Peyer's patch (tissue), 4 donors: ENCODE data around the gene RMND1.

Experiments
- CTCF ChIP-seq, 6 experiments: fragments of 450-650 bp in 4 of 6; fragments of 200-600 bp in 2 of 6; sonication (generic) in 1 of 6; IDR thresholded peaks; one replicate each; pipeline ENCODE4 v1.5.1; 2017 to 2019; ENCODE audit warnings: antibody characterized with exemption in 6 of 6, mild to moderate bottlenecking in 3 of 6, moderate library complexity in 1 of 6
- POLR2A ChIP-seq, 2 donors: fragments of 450-650 bp; IDR thresholded peaks; one replicate each; pipeline ENCODE4 v1.5.1; 2017; ENCODE audit warnings: antibody characterized with exemption in 2 of 2, mild to moderate bottlenecking in 2 of 2, moderate library complexity in 2 of 2

- TF ChIP-seq CTCF (IDR thresholded peaks at IDR 0.05) (no peak), POLR2A (IDR thresholded peaks at IDR 0.05) (no peak)
Measured at GRCh38 chr6:151440498-151440897, 11.4 kb downstream of the RMND1 start.
